ENCODE measurements around the gene GRK5.

DNA sequence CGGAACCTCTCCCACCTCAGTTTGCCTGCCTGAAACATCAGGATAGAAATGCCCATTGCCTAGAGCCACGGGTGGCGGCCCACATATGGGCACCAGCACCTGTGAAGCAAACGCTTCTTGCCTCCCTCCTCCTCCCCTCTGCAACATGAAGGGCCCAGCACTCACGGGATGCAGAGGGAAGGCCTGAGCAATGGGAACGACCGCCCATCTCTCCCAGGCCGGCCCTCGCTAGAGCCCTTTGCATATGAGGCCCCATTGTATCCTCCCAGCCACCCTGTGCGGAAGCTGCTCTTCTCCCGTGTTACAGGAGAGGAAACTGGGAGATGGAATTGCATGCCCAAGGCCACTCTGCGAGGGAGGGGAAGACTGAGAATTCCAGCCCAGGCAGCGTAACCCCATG is 246.9 kb downstream of the GRK5 start:
- TF ChIP-seq, protein P1, sequence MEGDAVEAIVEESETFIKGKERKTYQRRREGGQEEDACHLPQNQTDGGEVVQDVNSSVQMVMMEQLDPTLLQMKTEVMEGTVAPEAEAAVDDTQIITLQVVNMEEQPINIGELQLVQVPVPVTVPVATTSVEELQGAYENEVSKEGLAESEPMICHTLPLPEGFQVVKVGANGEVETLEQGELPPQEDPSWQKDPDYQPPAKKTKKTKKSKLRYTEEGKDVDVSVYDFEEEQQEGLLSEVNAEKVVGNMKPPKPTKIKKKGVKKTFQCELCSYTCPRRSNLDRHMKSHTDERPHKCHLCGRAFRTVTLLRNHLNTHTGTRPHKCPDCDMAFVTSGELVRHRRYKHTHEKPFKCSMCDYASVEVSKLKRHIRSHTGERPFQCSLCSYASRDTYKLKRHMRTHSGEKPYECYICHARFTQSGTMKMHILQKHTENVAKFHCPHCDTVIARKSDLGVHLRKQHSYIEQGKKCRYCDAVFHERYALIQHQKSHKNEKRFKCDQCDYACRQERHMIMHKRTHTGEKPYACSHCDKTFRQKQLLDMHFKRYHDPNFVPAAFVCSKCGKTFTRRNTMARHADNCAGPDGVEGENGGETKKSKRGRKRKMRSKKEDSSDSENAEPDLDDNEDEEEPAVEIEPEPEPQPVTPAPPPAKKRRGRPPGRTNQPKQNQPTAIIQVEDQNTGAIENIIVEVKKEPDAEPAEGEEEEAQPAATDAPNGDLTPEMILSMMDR (IDR thresholded peaks at IDR 0.05): no peak
- TF ChIP-seq POLR2A (IDR thresholded peaks at IDR 0.05): no peak
